Fibroblast of lung (primary cell): ENCODE measurements around the gene KIF26B. TPM values are rescaled to one million over a fixed set of nuclear protein-coding genes. Genes with fewer than 3 reads are reported as not detected.

ENCODE experiments used
- DNase-seq, 2 donors: peaks; one replicate each; pipeline versions ENCODE4 v3.0.0 to v3.0.0-alpha.2; 2010; ENCODE audit warnings: low read depth in 2 of 2
- H2AFZ ChIP-seq: 2 replicates; pipeline ENCODE4 v1.5.1; 2012; ENCODE audit warnings: low read length, control low read depth, inconsistent platforms
- H3K27ac ChIP-seq: 2 replicates; pipeline ENCODE4 v1.5.1; 2011; ENCODE audit warnings: low read length, control low read depth; ENCODE audit not compliant: insufficient read depth
- H3K27me3 ChIP-seq: 2 replicates; pipeline ENCODE4 v1.5.1; 2011; ENCODE audit warnings: mild to moderate bottlenecking, low read length; ENCODE audit not compliant: control insufficient read depth, insufficient read depth
- H3K36me3 ChIP-seq: 2 replicates; pipeline ENCODE4 v1.5.1; 2011; ENCODE audit warnings: low read length; ENCODE audit not compliant: control insufficient read depth, insufficient read depth
- H3K4me1 ChIP-seq: 2 replicates; pipeline ENCODE4 v1.5.1; 2011; ENCODE audit warnings: low read length; ENCODE audit not compliant: control insufficient read depth, insufficient read depth; ENCODE audit errors: extremely low read depth
- H3K4me2 ChIP-seq: 2 replicates; pipeline ENCODE4 v1.5.1; 2011; ENCODE audit warnings: low read length, control low read depth; ENCODE audit not compliant: insufficient read depth; ENCODE audit errors: extremely low read depth
- H3K4me3 ChIP-seq, 4 experiments: fragments of 200-600 bp in 1 of 4; sonication (generic) in 1 of 4; replicated peaks in 1 of 4; 2 replicates each; pipeline ENCODE4 v1.5.1; 2011 to 2016; ENCODE audit warnings: low read length in 4 of 4, low read depth in 3 of 4, mild to moderate bottlenecking in 3 of 4, control low read depth in 2 of 4, inconsistent platforms in 1 of 4, mixed read lengths in 1 of 4; ENCODE audit not compliant: insufficient read depth in 1 of 4; ENCODE audit errors: control extremely low read depth in 1 of 4
- H3K79me2 ChIP-seq: 2 replicates; pipeline ENCODE4 v1.5.1; 2012; ENCODE audit warnings: mild to moderate bottlenecking, low read length, inconsistent platforms; ENCODE audit not compliant: control insufficient read depth, insufficient read depth
- H3K9ac ChIP-seq: 2 replicates; pipeline ENCODE4 v1.5.1; 2011; ENCODE audit warnings: mild to moderate bottlenecking, low read length, control low read depth; ENCODE audit not compliant: insufficient read depth
- H3K9me3 ChIP-seq: 2 replicates; pipeline ENCODE4 v1.5.1; 2012; ENCODE audit warnings: low read depth, low read length; ENCODE audit not compliant: control insufficient read depth, insufficient read depth
- H4K20me1 ChIP-seq: 2 replicates; pipeline ENCODE4 v1.5.1; 2011; ENCODE audit warnings: low read length; ENCODE audit not compliant: control insufficient read depth, insufficient read depth; ENCODE audit errors: extremely low read depth
- CTCF ChIP-seq, 2 donors: IDR thresholded peaks in 1 of 2; conservative IDR thresholded peaks in 1 of 2; 1 replicate in 1 of 2; 2 replicates in 1 of 2; pipeline ENCODE4 v1.5.1; 2011 to 2012; ENCODE audit warnings: low read length in 2 of 2, control low read depth in 1 of 2, inconsistent platforms in 1 of 2, low read depth in 1 of 2, mild to moderate bottlenecking in 1 of 2
- EZH2 ChIP-seq: IDR thresholded peaks from 2 replicates; pipeline ENCODE4 v1.5.1; 2012; ENCODE audit warnings: low read length, control low read depth, mild to moderate bottlenecking; ENCODE audit errors: missing control alignments
- polyA plus RNA-seq, 2 donors: library from polyadenylated mRNA; depleted of rRNA in 1 of 2; stranded (reverse) in 1 of 2; unstranded in 1 of 2; fragments of >200 nt; gene quantifications; 2 replicates each; pipeline ENCODE4 v1.2.1, GENCODE V29; 2011 to 2012; ENCODE audit warnings: missing spikeins in 1 of 2
- total RNA-seq: library from RNA; depleted of rRNA; stranded (reverse); fragments of >200 nt; gene quantifications from 2 replicates; pipeline ENCODE4 v1.2.1, GENCODE V29; 2014

KIF26B gene
- total and polyA plus RNA-seq, 2 donors (not counting 1 experiment from before 2014, with no cell fraction given): 5.3 to 6.1 TPM

- peak in 1 of 2 donors; percentile 39 for DNase-seq
- TF ChIP-seq CTCF (conservative IDR thresholded peaks at IDR 0.05 in 1 of 2, IDR thresholded peaks at IDR 0.05 in 1 of 2; ENCODE audit: low read depth in 1 of 2, low read length in 2 of 2): no peak
- TF ChIP-seq EZH2: no peak
- Histone ChIP-seq H3K9me3 (no peaks in the 10 kb centered on the region), H3K27me3 (no peaks in the 10 kb centered on the region), H4K20me1 (no peaks in the 10 kb centered on the region), H3K79me2 (no peaks in the 10 kb centered on the region), H3K4me2 (no peak overlapping the region), H3K4me1 (no peaks in the 10 kb centered on the region), H3K36me3 (no peaks in the 10 kb centered on the region), H3K27ac (no peak overlapping the region), H3K4me3 (no peak overlapping the region), H2AFZ (no peak overlapping the region), H3K9ac (no peak overlapping the region)
Observed at GRCh38 chr1:245583081-245583480, 428.3 kb downstream of the KIF26B start.

- Histone ChIP-seq H3K27ac (no peak overlapping the region), H4K20me1 (no peaks in the 10 kb centered on the region), H3K4me1 (no peaks in the 10 kb centered on the region), H3K4me3 (no peak overlapping the region), H3K36me3 (no peaks in the 10 kb centered on the region), H3K4me2 (no peak overlapping the region), H3K79me2 (no peaks in the 10 kb centered on the region), H3K9ac (no peak overlapping the region), H3K9me3 (no peaks in the 10 kb centered on the region), H2AFZ (no peak overlapping the region), H3K27me3 (no peaks in the 10 kb centered on the region)
- DNase-seq: peak; percentile 12 to 25
- TF ChIP-seq CTCF (conservative IDR thresholded peaks at IDR 0.05 in 1 of 2, IDR thresholded peaks at IDR 0.05 in 1 of 2; ENCODE audit: low read depth in 1 of 2, low read length in 2 of 2): no peak
- no peak for TF ChIP-seq EZH2
Observed at GRCh38 chr1:245583575-245584330, 429.0 kb downstream of the KIF26B start.

- Histone ChIP-seq H3K79me2 (no peaks in the 10 kb centered on the region), H2AFZ (no peak overlapping the region), H3K9ac (no peak overlapping the region), H3K27me3 (no peaks in the 10 kb centered on the region), H4K20me1 (no peaks in the 10 kb centered on the region), H3K4me2 (no peak overlapping the region), H3K36me3 (no peaks in the 10 kb centered on the region), H3K4me1 (no peaks in the 10 kb centered on the region), H3K9me3 (no peaks in the 10 kb centered on the region), H3K27ac (no peak overlapping the region), H3K4me3 (no peak overlapping the region)
- peak; percentile 60 to 96 for DNase-seq
- TF ChIP-seq EZH2: no peak
Observed at GRCh38 chr1:245585252-245585959, 430.6 kb downstream of the KIF26B start.
